ENCODE results near the gene ADGRV1.
"Not testable (repeated sequence)": the region's sequence is repeated elsewhere in the genome, so short reads cannot be mapped to it uniquely, and the experiment has no call there.

Gene ADGRV1

DNA sequence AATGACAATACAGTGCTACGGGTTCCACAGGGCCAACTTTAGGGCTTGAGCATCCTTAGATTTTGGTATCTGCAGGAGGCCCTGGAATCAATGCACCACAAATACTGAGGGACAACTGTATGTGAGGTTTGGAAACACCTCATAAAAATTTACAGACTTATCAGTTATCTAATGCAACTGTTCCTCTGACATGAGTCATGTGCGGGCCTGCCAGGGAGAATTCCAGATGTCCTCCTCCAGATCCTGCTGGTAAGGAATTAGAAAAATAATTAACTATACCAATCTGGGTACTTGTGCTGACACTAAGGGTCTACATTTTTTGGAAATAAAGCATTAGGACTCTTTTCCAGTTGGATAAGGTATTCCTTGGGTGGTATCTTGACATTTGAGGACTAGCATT is 491.2 kb downstream of the ADGRV1 start:
- H3K9me3 ChIP-seq (ENCODE audit: control insufficient read depth in 5 of 5, low read length in 5 of 5), result peaks cover 0 to 2% (median 0%) of the 10 kb centered on the region in 5 donors
- H3K27ac ChIP-seq (ENCODE audit: low read depth, low read length), result no peak overlapping the region
- no peak overlapping the region for H3K4me3 ChIP-seq (ENCODE audit: low read depth in 1 of 5, low read length in 5 of 5)

DNA sequence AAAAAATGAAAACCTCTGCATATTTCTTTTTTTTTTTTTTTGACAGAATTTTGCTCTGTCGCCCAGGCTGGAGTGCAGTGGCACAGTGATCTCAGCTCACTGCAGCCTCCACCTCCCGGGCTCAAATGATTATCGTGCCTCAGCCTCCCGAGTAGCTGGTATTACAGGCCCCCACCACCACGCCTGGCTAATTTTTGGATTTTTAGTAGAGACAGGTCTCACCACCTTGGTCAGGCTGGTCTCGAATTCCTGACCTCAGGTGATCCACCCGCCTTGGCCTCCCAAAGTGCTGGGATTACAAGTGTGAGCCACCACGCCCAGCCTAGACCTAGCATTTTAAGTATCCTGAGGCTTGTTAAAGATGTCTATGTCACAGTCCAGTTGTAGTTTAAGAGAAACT is 493.8 kb downstream of the ADGRV1 start:
- H3K9ac ChIP-seq (ENCODE audit: low read length in 5 of 5), result not testable (repeated sequence)

More for the DNA sequence above, 491.2 kb downstream of the ADGRV1 start:
- H3K27me3 ChIP-seq (ENCODE audit: control insufficient read depth in 5 of 5, insufficient read depth in 4 of 5, low read length in 5 of 5), result no peaks in the 10 kb centered on the region
- no peak overlapping the region for H3K9ac ChIP-seq (ENCODE audit: low read length in 5 of 5)
- no peaks in the 10 kb centered on the region for H3K36me3 ChIP-seq (ENCODE audit: control insufficient read depth in 5 of 5, insufficient read depth in 5 of 5, low read length in 5 of 5)
- H3K4me1 ChIP-seq (ENCODE audit: control insufficient read depth in 5 of 5, insufficient read depth in 5 of 5, low read length in 5 of 5), result peaks cover 0 to 35% (median 29%) of the 10 kb centered on the region in 5 donors

GRCh38 chr5:91052977-91053740 is 494.6 kb downstream of the ADGRV1 start:
- no peaks in the 10 kb centered on the region for H3K36me3 ChIP-seq (ENCODE audit: control insufficient read depth in 5 of 5, insufficient read depth in 5 of 5, low read length in 5 of 5)
- H3K9ac ChIP-seq (ENCODE audit: low read length in 5 of 5), result no peak overlapping the region
- peak overlapping the region; percentile 32 for H3K27ac ChIP-seq (ENCODE audit: low read depth, low read length)
- no peaks in the 10 kb centered on the region for H3K27me3 ChIP-seq (ENCODE audit: control insufficient read depth in 5 of 5, insufficient read depth in 4 of 5, low read length in 5 of 5)
- no peaks in the 10 kb centered on the region for H3K9me3 ChIP-seq (ENCODE audit: control insufficient read depth in 5 of 5, low read length in 5 of 5)
- no peak overlapping the region for H3K4me3 ChIP-seq (ENCODE audit: low read depth in 1 of 5, low read length in 5 of 5)
- H3K4me1 ChIP-seq (ENCODE audit: control insufficient read depth in 5 of 5, insufficient read depth in 5 of 5, low read length in 5 of 5), result peaks cover 0 to 33% (median 26%) of the 10 kb centered on the region in 5 donors

More for the DNA sequence above, 493.8 kb downstream of the ADGRV1 start:
- not testable (repeated sequence) for H3K9me3 ChIP-seq (ENCODE audit: control insufficient read depth in 5 of 5, low read length in 5 of 5); H3K27me3 ChIP-seq (ENCODE audit: control insufficient read depth in 5 of 5, insufficient read depth in 4 of 5, low read length in 5 of 5); H3K36me3 ChIP-seq (ENCODE audit: control insufficient read depth in 5 of 5, insufficient read depth in 5 of 5, low read length in 5 of 5); H3K4me3 ChIP-seq (ENCODE audit: low read depth in 1 of 5, low read length in 5 of 5)
- Histone ChIP-seq H3K27ac (ENCODE audit: low read depth, low read length) (peak overlapping the region; percentile 32), H3K4me1 (ENCODE audit: control insufficient read depth in 5 of 5, insufficient read depth in 5 of 5, low read length in 5 of 5) (peaks cover 0 to 35% (median 29%) of the 10 kb centered on the region in 5 donors)

GRCh38 chr5:91053741-91054025 is 495.1 kb downstream of the ADGRV1 start:
- H3K9me3 ChIP-seq (ENCODE audit: control insufficient read depth in 5 of 5, low read length in 5 of 5), result no peaks in the 10 kb centered on the region
- no peaks in the 10 kb centered on the region for H3K36me3 ChIP-seq (ENCODE audit: control insufficient read depth in 5 of 5, insufficient read depth in 5 of 5, low read length in 5 of 5)
- H3K4me3 ChIP-seq (ENCODE audit: low read depth in 1 of 5, low read length in 5 of 5), result no peak overlapping the region
- H3K27ac ChIP-seq (ENCODE audit: low read depth, low read length), result peak overlapping the region; percentile 15
- no peaks in the 10 kb centered on the region for H3K27me3 ChIP-seq (ENCODE audit: control insufficient read depth in 5 of 5, insufficient read depth in 4 of 5, low read length in 5 of 5)
- H3K4me1 ChIP-seq (ENCODE audit: control insufficient read depth in 5 of 5, insufficient read depth in 5 of 5, low read length in 5 of 5), result peaks cover 0 to 29% (median 21%) of the 10 kb centered on the region in 5 donors
- no peak overlapping the region for H3K9ac ChIP-seq (ENCODE audit: low read length in 5 of 5)

GRCh38 chr5:91058155-91058554 is 499.6 kb downstream of the ADGRV1 start:
- no peak overlapping the region for H3K9ac ChIP-seq (ENCODE audit: low read length in 5 of 5)
- peaks cover 0 to 20% (median 9%) of the 10 kb centered on the region in 5 donors for H3K4me1 ChIP-seq (ENCODE audit: control insufficient read depth in 5 of 5, insufficient read depth in 5 of 5, low read length in 5 of 5)
- H3K27ac ChIP-seq (ENCODE audit: low read depth, low read length), result no peak overlapping the region
- H3K27me3 ChIP-seq (ENCODE audit: control insufficient read depth in 5 of 5, insufficient read depth in 4 of 5, low read length in 5 of 5), result no peaks in the 10 kb centered on the region
- H3K4me3 ChIP-seq (ENCODE audit: low read depth in 1 of 5, low read length in 5 of 5), result no peak overlapping the region
- H3K36me3 ChIP-seq (ENCODE audit: control insufficient read depth in 5 of 5, insufficient read depth in 5 of 5, low read length in 5 of 5), result no peaks in the 10 kb centered on the region
- no peaks in the 10 kb centered on the region for H3K9me3 ChIP-seq (ENCODE audit: control insufficient read depth in 5 of 5, low read length in 5 of 5)

DNA sequence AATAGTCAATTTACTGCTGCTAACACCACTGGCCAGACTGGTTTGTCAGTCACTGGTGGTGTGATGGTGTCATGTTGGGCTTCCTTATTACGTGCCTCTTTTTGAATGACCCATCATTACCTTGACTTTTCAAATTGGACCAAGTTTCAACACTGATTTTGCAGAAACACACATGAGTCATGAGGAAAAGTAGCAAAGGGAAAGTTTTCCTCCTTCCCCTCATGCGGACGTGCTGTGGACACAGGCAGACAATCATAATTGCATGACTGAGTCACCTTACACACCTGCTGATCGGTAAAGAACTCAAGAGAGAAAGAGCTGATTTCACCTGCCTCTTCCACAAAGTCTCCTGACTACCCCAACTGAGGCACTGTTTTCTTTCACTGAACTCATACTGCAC is 500.0 kb downstream of the ADGRV1 start:
- Histone ChIP-seq H3K27me3 (ENCODE audit: control insufficient read depth in 5 of 5, insufficient read depth in 4 of 5, low read length in 5 of 5) (no peaks in the 10 kb centered on the region), H3K9ac (ENCODE audit: low read length in 5 of 5) (no peak overlapping the region), H3K4me3 (ENCODE audit: low read depth in 1 of 5, low read length in 5 of 5) (no peak overlapping the region), H3K27ac (ENCODE audit: low read depth, low read length) (no peak overlapping the region), H3K9me3 (ENCODE audit: control insufficient read depth in 5 of 5, low read length in 5 of 5) (no peaks in the 10 kb centered on the region), H3K36me3 (ENCODE audit: control insufficient read depth in 5 of 5, insufficient read depth in 5 of 5, low read length in 5 of 5) (no peaks in the 10 kb centered on the region), H3K4me1 (ENCODE audit: control insufficient read depth in 5 of 5, insufficient read depth in 5 of 5, low read length in 5 of 5) (peaks cover 0 to 15% (median 5%) of the 10 kb centered on the region in 5 donors)

- Histone ChIP-seq H3K27me3 (ENCODE audit: control insufficient read depth in 5 of 5, insufficient read depth in 4 of 5, low read length in 5 of 5) (no peaks in the 10 kb centered on the region), H3K36me3 (ENCODE audit: control insufficient read depth in 5 of 5, insufficient read depth in 5 of 5, low read length in 5 of 5) (no peaks in the 10 kb centered on the region), H3K4me1 (ENCODE audit: control insufficient read depth in 5 of 5, insufficient read depth in 5 of 5, low read length in 5 of 5) (peaks cover 0 to 9% (median 0%) of the 10 kb centered on the region in 5 donors), H3K4me3 (ENCODE audit: low read depth in 1 of 5, low read length in 5 of 5) (no peak overlapping the region), H3K9ac (ENCODE audit: low read length in 5 of 5) (no peak overlapping the region), H3K27ac (ENCODE audit: low read depth, low read length) (no peak overlapping the region), H3K9me3 (ENCODE audit: control insufficient read depth in 5 of 5, low read length in 5 of 5) (no peaks in the 10 kb centered on the region)
These were observed 500.8 kb downstream of the ADGRV1 start for GRCh38 chr5:91059409-91059808.

DNA sequence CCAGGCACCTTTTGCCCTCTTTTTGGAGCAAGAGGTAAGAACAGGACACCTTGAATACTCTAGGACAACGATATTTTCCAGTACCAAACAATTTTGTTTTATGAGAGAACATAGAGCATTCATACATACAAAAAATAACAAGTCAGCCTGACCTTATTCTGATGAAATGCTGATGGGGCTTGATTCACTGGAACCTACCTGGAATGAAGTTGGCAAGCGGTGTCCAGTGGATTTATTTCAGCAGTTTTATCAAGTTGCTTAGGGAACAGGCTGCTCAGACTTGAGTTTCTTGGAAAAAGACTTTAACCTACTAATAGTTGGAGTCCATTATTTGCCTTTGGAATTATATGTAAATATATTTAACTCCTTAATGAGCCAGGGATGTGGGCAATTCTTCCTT is 502.5 kb downstream of the ADGRV1 start:
- Histone ChIP-seq H3K9me3 (ENCODE audit: control insufficient read depth in 5 of 5, low read length in 5 of 5) (no peaks in the 10 kb centered on the region), H3K36me3 (ENCODE audit: control insufficient read depth in 5 of 5, insufficient read depth in 5 of 5, low read length in 5 of 5) (no peaks in the 10 kb centered on the region), H3K4me3 (ENCODE audit: low read depth in 1 of 5, low read length in 5 of 5) (no peak overlapping the region), H3K27me3 (ENCODE audit: control insufficient read depth in 5 of 5, insufficient read depth in 4 of 5, low read length in 5 of 5) (no peaks in the 10 kb centered on the region), H3K27ac (ENCODE audit: low read depth, low read length) (no peak overlapping the region), H3K9ac (ENCODE audit: low read length in 5 of 5) (no peak overlapping the region), H3K4me1 (ENCODE audit: control insufficient read depth in 5 of 5, insufficient read depth in 5 of 5, low read length in 5 of 5) (peaks cover 0 to 9% (median 0%) of the 10 kb centered on the region in 5 donors)

DNA sequence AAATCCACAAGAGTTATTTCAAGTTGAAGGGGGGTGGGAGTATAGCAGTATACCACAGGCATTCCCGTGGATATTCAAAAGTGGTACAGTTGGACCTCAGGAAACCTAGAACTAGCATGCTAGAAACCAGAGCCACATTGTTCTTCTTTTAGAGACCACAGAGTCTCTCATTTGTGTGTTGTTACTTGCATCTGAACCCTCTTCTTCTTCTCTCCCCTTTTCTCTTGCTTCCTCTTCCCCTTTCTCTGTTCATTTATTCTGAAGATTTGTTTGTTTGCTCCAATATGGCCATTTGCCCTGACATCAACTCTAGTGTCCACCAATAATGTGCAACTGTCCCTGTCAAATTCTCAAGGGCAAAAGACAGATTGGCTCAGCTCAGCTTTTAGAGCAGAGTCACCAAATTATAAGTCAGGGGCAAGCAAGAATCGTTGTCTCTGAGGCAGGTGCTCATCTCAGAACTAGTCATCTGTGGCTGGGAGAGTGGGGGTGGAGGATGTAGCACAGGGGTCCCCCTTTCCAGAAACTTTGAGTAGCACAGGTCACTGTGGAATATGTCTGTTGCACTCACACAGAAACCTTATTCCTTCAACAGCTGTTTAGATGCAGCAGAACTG is 503.5 kb downstream of the ADGRV1 start:
- Histone ChIP-seq H3K9ac (ENCODE audit: low read length in 5 of 5) (no peak overlapping the region), H3K4me1 (ENCODE audit: control insufficient read depth in 5 of 5, insufficient read depth in 5 of 5, low read length in 5 of 5) (peaks cover 0 to 9% (median 0%) of the 10 kb centered on the region in 5 donors), H3K27ac (ENCODE audit: low read depth, low read length) (no peak overlapping the region), H3K36me3 (ENCODE audit: control insufficient read depth in 5 of 5, insufficient read depth in 5 of 5, low read length in 5 of 5) (no peaks in the 10 kb centered on the region), H3K9me3 (ENCODE audit: control insufficient read depth in 5 of 5, low read length in 5 of 5) (no peaks in the 10 kb centered on the region), H3K4me3 (ENCODE audit: low read depth in 1 of 5, low read length in 5 of 5) (no peak overlapping the region), H3K27me3 (ENCODE audit: control insufficient read depth in 5 of 5, insufficient read depth in 4 of 5, low read length in 5 of 5) (no peaks in the 10 kb centered on the region)

DNA sequence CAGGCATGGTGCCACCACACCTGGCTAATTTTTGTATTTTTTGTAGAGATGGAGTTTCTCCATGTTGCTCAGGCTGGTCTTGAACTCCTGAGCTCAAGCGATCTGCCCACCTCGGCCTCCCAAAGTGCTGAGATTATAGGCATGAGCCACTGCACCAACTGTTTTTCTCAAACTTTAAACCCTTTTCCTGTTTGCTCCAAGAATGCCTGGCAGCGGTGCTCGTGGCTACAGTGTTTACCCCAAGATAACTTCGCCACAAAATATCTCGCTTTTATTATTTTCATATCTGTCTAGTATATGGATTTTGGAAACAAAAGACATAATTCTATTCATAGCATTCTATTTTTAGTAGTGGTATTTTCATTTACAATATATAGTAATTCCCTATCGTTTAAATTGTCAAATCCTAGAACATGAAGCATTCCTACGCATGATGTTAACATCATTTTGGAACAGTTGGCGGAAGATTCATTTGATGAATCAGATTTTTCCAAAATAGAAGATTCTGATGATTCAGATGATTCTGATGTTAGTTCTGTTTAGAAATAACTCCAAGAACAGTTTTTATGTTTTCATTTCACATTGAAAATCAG is 504.6 kb downstream of the ADGRV1 start:
- not testable (repeated sequence) for H3K27me3 ChIP-seq (ENCODE audit: control insufficient read depth in 5 of 5, insufficient read depth in 4 of 5, low read length in 5 of 5); H3K4me3 ChIP-seq (ENCODE audit: low read depth in 1 of 5, low read length in 5 of 5); H3K27ac ChIP-seq (ENCODE audit: low read depth, low read length); H3K9ac ChIP-seq (ENCODE audit: low read length in 5 of 5); H3K9me3 ChIP-seq (ENCODE audit: control insufficient read depth in 5 of 5, low read length in 5 of 5); H3K36me3 ChIP-seq (ENCODE audit: control insufficient read depth in 5 of 5, insufficient read depth in 5 of 5, low read length in 5 of 5); H3K4me1 ChIP-seq (ENCODE audit: control insufficient read depth in 5 of 5, insufficient read depth in 5 of 5, low read length in 5 of 5)
